NT2/D1 (cell line): ENCODE data around the gene FOXP1.

ENCODE experiments used
- DNase-seq: peaks from one replicate; pipeline ENCODE4 v3.0.0-alpha.2; 2011; ENCODE audit warnings: low read depth, low spot score
- H3K27me3 ChIP-seq: 2 replicates; pipeline ENCODE4 v1.6.0; 2011; ENCODE audit warnings: mild to moderate bottlenecking; ENCODE audit not compliant: insufficient read length, insufficient read depth
- H3K36me3 ChIP-seq: 2 replicates; pipeline ENCODE4 v1.6.1; 2011; ENCODE audit warnings: mild to moderate bottlenecking, low read length, mixed read lengths; ENCODE audit not compliant: insufficient read depth, insufficient read length
- H3K4me1 ChIP-seq: 2 replicates; pipeline ENCODE4 v1.5.1; 2011; ENCODE audit not compliant: insufficient read depth, insufficient read length
- H3K4me3 ChIP-seq: 2 replicates; pipeline ENCODE4 v1.5.1; 2011; ENCODE audit warnings: low read depth; ENCODE audit not compliant: insufficient read length
- H3K9ac ChIP-seq: 2 replicates; pipeline ENCODE4 v1.6.0; 2011; ENCODE audit warnings: low read depth; ENCODE audit not compliant: insufficient read length
- H3K9me3 ChIP-seq: 2 replicates; pipeline ENCODE4 v1.5.1; 2011; ENCODE audit warnings: mild to moderate bottlenecking, low read length; ENCODE audit not compliant: insufficient read depth
- SUZ12 ChIP-seq: IDR thresholded peaks from 2 replicates; pipeline ENCODE4 v1.6.1; 2011; ENCODE audit not compliant: insufficient read length, insufficient read depth; ENCODE audit errors: extremely low read depth
- YY1 ChIP-seq: IDR thresholded peaks from 2 replicates; pipeline ENCODE4 v1.6.1; 2011; ENCODE audit not compliant: insufficient read length, insufficient read depth
- ZNF274 ChIP-seq: IDR thresholded peaks from 2 replicates; pipeline ENCODE4 v1.6.1; 2011; ENCODE audit warnings: mild to moderate bottlenecking, low read depth, low read length

Gene FOXP1

DNA sequence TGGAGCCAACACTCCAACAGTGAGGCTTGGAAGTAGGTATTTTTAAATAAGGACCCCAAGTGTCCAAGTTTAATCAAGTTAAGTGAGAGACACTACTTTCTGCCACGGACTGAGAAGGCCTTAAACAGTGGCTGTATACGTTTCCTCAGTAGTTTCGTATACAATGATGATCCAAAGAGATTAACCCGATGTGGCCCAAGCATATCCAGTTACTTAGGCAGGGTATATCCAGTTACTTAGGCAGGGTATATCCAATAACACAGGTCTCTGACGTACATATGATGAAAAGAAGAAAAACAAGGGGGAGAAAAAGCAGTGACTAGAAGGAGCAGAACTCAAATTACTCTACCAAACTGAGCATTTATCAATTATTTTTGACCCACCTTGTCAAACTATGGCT lies 591.4 kb downstream of the FOXP1 start:
- Histone ChIP-seq H3K4me1 (no peaks in the 10 kb centered on the region), H3K9me3 (no peaks in the 10 kb centered on the region), H3K36me3 (peaks cover 20% of the 10 kb centered on the region), H3K9ac (no peak overlapping the region), H3K27me3 (no peaks in the 10 kb centered on the region), H3K4me3 (no peak overlapping the region)
- TF ChIP-seq YY1 (no peak), ZNF274 (no peak), SUZ12 (no peak)
- DNase-seq, result no peak

DNA sequence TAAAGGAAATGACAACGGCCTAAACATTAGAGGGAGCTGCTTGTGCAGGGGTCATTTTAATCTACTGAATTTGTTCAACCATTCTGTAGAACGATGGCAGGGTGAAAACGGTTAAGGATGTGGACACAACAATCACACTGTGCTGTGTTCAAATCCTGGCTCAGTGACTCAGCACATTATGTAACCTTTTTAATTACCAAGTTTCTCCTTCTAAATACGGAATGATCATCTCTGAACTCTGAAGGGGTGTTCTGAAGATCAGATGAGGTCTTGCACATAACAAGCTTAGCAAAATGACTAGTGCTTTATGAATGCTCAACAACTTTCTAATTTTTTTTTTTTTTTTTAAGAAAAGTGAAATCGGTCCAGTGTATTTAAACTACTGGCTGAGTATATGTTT lies 592.8 kb downstream of the FOXP1 start:
- peaks cover 32% of the 10 kb centered on the region for H3K36me3 ChIP-seq
- H3K9me3 ChIP-seq, result no peaks in the 10 kb centered on the region
- no peak overlapping the region for H3K4me3 ChIP-seq
- no peak for DNase-seq
- H3K9ac ChIP-seq, result no peak overlapping the region
- no peaks in the 10 kb centered on the region for H3K27me3 ChIP-seq
- H3K4me1 ChIP-seq, result no peaks in the 10 kb centered on the region
- TF ChIP-seq ZNF274 (no peak), YY1 (no peak), SUZ12 (no peak)

DNA sequence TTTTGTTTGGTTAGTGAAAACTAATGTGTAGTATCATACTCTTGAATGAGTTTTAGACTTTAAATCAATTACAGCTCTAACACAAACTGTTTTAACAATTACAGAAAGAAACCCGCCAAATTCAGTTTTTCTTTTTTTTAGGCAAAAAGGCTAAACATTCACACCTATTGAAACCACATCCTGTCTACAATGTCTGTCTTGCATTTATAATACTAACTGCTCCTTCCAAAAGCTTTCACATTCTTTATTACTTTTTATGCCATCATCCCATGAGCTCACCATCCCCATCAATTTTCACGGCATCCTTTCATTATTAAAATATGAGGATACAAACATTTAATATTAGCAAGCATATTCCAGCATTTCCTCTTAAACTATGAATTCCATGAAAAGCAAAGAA lies 593.3 kb downstream of the FOXP1 start:
- H3K27me3 ChIP-seq, result no peaks in the 10 kb centered on the region
- no peaks in the 10 kb centered on the region for H3K9me3 ChIP-seq
- no peak overlapping the region for H3K9ac ChIP-seq
- H3K4me1 ChIP-seq, result no peaks in the 10 kb centered on the region
- no peak for DNase-seq
- H3K4me3 ChIP-seq, result no peak overlapping the region
- no peak for TF ChIP-seq ZNF274
- no peak for TF ChIP-seq SUZ12
- peaks cover 32% of the 10 kb centered on the region for H3K36me3 ChIP-seq

DNA sequence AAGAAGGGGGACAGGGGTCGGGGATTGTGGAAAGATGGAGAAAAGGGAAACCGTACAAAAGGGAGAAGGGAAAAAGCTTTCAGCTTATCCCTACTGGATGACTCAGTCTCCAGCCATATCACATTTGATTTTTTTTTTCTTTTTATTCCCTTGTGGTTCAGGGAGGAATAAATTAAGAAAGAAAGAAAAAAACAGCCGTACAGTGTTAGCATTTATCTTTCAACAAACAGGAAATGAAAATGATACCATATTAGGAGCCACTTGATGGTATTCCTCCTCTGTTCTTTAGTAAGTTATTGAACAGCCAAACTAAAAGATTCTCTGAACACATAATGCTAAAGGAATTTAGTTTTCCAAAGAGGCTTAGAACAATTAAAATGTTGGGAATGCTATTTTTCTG lies 594.4 kb downstream of the FOXP1 start:
- peaks cover 36% of the 10 kb centered on the region for H3K36me3 ChIP-seq
- H3K9me3 ChIP-seq, result no peaks in the 10 kb centered on the region
- TF ChIP-seq SUZ12 (no peak), ZNF274 (no peak), YY1 (no peak)
- no peak for DNase-seq
- H3K4me1 ChIP-seq, result no peaks in the 10 kb centered on the region
- H3K9ac ChIP-seq, result no peak overlapping the region
- no peaks in the 10 kb centered on the region for H3K27me3 ChIP-seq
- no peak overlapping the region for H3K4me3 ChIP-seq

DNA sequence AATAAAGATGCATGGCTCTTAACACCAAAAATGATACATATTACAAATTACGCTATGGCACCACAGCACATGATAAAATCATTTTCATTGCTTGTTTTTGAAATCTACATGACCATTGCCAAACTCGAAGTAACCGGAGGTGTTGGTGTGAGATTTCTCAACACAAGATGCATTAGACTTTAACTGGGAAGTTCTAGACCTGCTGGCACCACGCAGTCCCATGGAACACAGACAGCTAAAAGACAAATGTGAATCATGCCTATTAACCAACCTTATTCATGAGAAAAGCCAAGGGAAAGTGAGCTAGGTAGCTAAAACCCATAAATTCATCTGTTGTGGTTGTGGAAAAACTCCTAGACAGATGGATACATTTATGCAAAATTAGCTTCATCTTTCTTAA lies 595.4 kb downstream of the FOXP1 start:
- TF ChIP-seq YY1 (no peak), ZNF274 (no peak), SUZ12 (no peak)
- no peak for DNase-seq
- Histone ChIP-seq H3K9me3 (no peaks in the 10 kb centered on the region), H3K36me3 (peaks cover 32% of the 10 kb centered on the region), H3K4me1 (no peaks in the 10 kb centered on the region), H3K9ac (no peak overlapping the region), H3K27me3 (no peaks in the 10 kb centered on the region), H3K4me3 (no peak overlapping the region)

DNA sequence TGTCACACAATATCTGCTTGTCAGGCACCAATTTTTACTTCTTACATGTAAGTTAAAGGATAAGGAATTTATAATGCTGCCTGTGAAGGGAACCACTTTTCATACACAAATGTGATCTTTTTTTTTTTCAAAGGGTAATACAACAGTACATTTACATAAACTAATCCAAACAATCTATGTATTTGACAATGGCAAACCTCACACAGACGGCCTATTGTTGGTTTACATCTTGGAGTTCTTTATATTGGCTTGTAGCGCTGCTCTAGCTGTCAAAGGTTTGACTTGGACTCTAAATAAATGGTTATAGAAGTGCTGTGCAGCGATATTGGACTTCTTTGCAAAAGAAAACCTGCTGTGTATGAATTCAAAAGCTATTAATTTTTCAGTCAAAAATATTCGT lies 598.0 kb downstream of the FOXP1 start:
- no peak overlapping the region for H3K9ac ChIP-seq
- TF ChIP-seq ZNF274, result no peak
- TF ChIP-seq SUZ12, result no peak
- TF ChIP-seq YY1, result no peak
- H3K4me3 ChIP-seq, result no peak overlapping the region
- peaks cover 27% of the 10 kb centered on the region for H3K36me3 ChIP-seq
- H3K27me3 ChIP-seq, result no peaks in the 10 kb centered on the region
- DNase-seq, result no peak
- H3K4me1 ChIP-seq, result no peaks in the 10 kb centered on the region
- no peaks in the 10 kb centered on the region for H3K9me3 ChIP-seq

DNA sequence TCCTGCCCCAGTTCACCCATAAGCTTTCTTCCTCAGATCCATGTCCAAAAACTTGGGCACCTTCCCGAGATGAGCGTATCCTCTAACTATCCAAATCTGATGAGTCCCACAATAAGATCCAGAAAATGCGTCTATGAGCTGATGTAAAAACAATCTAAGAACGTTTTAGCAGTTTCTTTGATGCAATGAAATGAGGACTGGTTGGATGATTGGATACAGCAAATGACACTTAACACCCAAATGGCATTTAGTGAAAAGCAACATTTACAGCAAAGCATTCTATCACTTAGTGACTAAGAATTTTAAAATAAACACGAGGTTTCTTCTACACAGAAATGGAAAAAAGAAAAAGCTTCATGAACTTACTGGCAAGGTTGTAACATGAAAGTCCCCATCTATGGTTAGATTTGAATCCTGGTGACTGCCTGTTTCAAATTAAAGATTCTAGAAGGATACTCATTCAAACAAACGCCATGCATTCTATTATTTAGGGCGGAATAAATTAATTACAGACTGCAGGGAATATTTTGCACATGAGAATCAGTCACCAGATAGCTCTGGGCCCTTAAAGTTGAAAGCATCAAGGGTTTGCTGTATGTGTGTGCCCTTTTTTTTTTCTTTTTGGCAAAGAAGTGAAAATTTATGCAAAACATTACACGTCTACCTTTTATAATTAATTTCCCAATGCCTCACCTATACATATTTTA lies 598.6 kb downstream of the FOXP1 start:
- H3K4me3 ChIP-seq, result no peak overlapping the region
- no peaks in the 10 kb centered on the region for H3K4me1 ChIP-seq
- DNase-seq, result no peak
- no peaks in the 10 kb centered on the region for H3K9me3 ChIP-seq
- TF ChIP-seq SUZ12, result no peak
- TF ChIP-seq ZNF274, result no peak
- TF ChIP-seq YY1, result no peak
- peaks cover 27% of the 10 kb centered on the region for H3K36me3 ChIP-seq
- H3K9ac ChIP-seq, result no peak overlapping the region
- H3K27me3 ChIP-seq, result no peaks in the 10 kb centered on the region

GRCh38 chr3:70982700-70983140 lies 600.8 kb downstream of the FOXP1 start:
- H3K4me3 ChIP-seq, result no peak overlapping the region
- peaks cover 29% of the 10 kb centered on the region for H3K36me3 ChIP-seq
- no peaks in the 10 kb centered on the region for H3K9me3 ChIP-seq
- no peak for DNase-seq
- TF ChIP-seq SUZ12 (no peak), ZNF274 (no peak), YY1 (no peak)
- no peak overlapping the region for H3K9ac ChIP-seq
- H3K4me1 ChIP-seq, result no peaks in the 10 kb centered on the region
- H3K27me3 ChIP-seq, result no peaks in the 10 kb centered on the region
